ENCODE data around the gene KRT8.
A peak's percentile ranks its signal among the peaks of the same experiment; 100 is the strongest.
"Not testable (repeated sequence)": the region's sequence is repeated elsewhere in the genome, so short reads cannot be mapped to it uniquely, and the experiment has no call there.

The KRT8 gene

GRCh38 chr12:52901715-52902541 is 2.9 kb downstream of the KRT8 start:
- DNase-seq (ENCODE audit: low read depth): no peak

- no peak for DNase-seq (ENCODE audit: low read depth)
These were observed 3.8 kb downstream of the KRT8 start for GRCh38 chr12:52900896-52901714.

- DNase-seq (ENCODE audit: low read depth): no peak
These were observed 4.5 kb downstream of the KRT8 start for GRCh38 chr12:52900166-52900895.

- DNase-seq (ENCODE audit: low read depth): no peak
These were observed 5.4 kb downstream of the KRT8 start for GRCh38 chr12:52899338-52900035.

- DNase-seq (ENCODE audit: low read depth): no peak
These were observed 8.4 kb downstream of the KRT8 start for GRCh38 chr12:52896190-52897100.

GRCh38 chr12:52895726-52896189 is 9.1 kb downstream of the KRT8 start:
- DNase-seq (ENCODE audit: low read depth): no peak

- no peak for DNase-seq (ENCODE audit: low read depth)
These were observed 11.9 kb downstream of the KRT8 start for GRCh38 chr12:52892974-52893373.

- no peak for DNase-seq (ENCODE audit: low read depth)
These were observed 12.5 kb downstream of the KRT8 start for GRCh38 chr12:52892207-52892852.

- no peak for DNase-seq (ENCODE audit: low read depth)
These were observed 13.8 kb downstream of the KRT8 start for GRCh38 chr12:52891044-52891443.

GRCh38 chr12:52890417-52890816 is 14.5 kb downstream of the KRT8 start:
- DNase-seq (ENCODE audit: low read depth): no peak

GRCh38 chr12:52884526-52885293 is 20.2 kb downstream of the KRT8 start:
- peak; percentile 28 for DNase-seq (ENCODE audit: low read depth)

GRCh38 chr12:52880499-52880898 is 24.4 kb downstream of the KRT8 start:
- not testable (repeated sequence) for DNase-seq (ENCODE audit: low read depth)

- no peak for DNase-seq (ENCODE audit: low read depth)
These were observed 25.2 kb downstream of the KRT8 start for GRCh38 chr12:52879394-52880351.

- DNase-seq (ENCODE audit: low read depth): no peak
These were observed 26.1 kb downstream of the KRT8 start for GRCh38 chr12:52878507-52879393.

GRCh38 chr12:52877242-52877641 is 27.6 kb downstream of the KRT8 start:
- DNase-seq (ENCODE audit: low read depth): no peak

- DNase-seq (ENCODE audit: low read depth): no peak
These were observed 28.5 kb downstream of the KRT8 start for GRCh38 chr12:52876372-52876771.
